H9 (cell line): ENCODE results near the gene PDRG1. TPM values are rescaled to one million over a fixed set of nuclear protein-coding genes. Genes with fewer than 3 reads are reported as not detected.

Source experiments
- DNase-seq: peaks from one replicate; pipeline ENCODE4 v3.0.0-alpha.2; 2017
- H2AFZ ChIP-seq: one replicate; pipeline ENCODE4 v1.6.1; 2013; ENCODE audit warnings: mild to moderate bottlenecking, low read length, control low read depth, moderate library complexity
- H2AK5ac ChIP-seq: 2 replicates; pipeline ENCODE4 v1.6.1; 2013; ENCODE audit warnings: low read length, control low read depth, mixed read lengths; ENCODE audit not compliant: insufficient read length
- H2BK120ac ChIP-seq: one replicate; pipeline ENCODE4 v1.6.1; 2013; ENCODE audit warnings: low read depth, mild to moderate bottlenecking, low read length, control low read depth, inconsistent platforms; ENCODE audit not compliant: poor library complexity, severe bottlenecking
- H2BK12ac ChIP-seq: 2 replicates; pipeline ENCODE4 v1.6.1; 2013; ENCODE audit warnings: low read length, control low read depth, mixed read lengths, low read depth; ENCODE audit not compliant: insufficient read length
- H2BK15ac ChIP-seq: 2 replicates; pipeline ENCODE4 v1.6.1; 2013; ENCODE audit warnings: low read depth, low read length, control low read depth
- H2BK20ac ChIP-seq: one replicate; pipeline ENCODE4 v1.6.1; 2013; ENCODE audit warnings: low read depth, mild to moderate bottlenecking, low read length, control low read depth, inconsistent platforms; ENCODE audit not compliant: poor library complexity, severe bottlenecking
- H2BK5ac ChIP-seq: 2 replicates; pipeline ENCODE4 v1.6.1; 2013; ENCODE audit warnings: low read length, control low read depth, mixed read lengths; ENCODE audit not compliant: insufficient read length
- H3K14ac ChIP-seq: 2 replicates; pipeline ENCODE4 v1.6.1; 2013; ENCODE audit warnings: low read length, control low read depth; ENCODE audit not compliant: insufficient read depth
- H3K18ac ChIP-seq: 2 replicates; pipeline ENCODE4 v1.6.1; 2013; ENCODE audit warnings: low read depth, mild to moderate bottlenecking, mixed read lengths, low read length, control low read depth; ENCODE audit not compliant: insufficient read length
- H3K23ac ChIP-seq: 2 replicates; pipeline ENCODE4 v1.6.1; 2013; ENCODE audit warnings: low read length, control low read depth, mixed read lengths, low read depth; ENCODE audit not compliant: insufficient read length
- H3K23me2 ChIP-seq: 2 replicates; pipeline ENCODE4 v1.6.1; 2013; ENCODE audit warnings: low read depth, mild to moderate bottlenecking, mixed read lengths, low read length, control low read depth; ENCODE audit not compliant: insufficient read length, poor library complexity, severe bottlenecking
- H3K27ac ChIP-seq: 2 replicates; pipeline ENCODE4 v1.5.1; 2013; ENCODE audit warnings: low read length, control low read depth, mixed read lengths, low read depth; ENCODE audit not compliant: insufficient read length
- H3K27me3 ChIP-seq: 2 replicates; pipeline ENCODE4 v1.6.1; 2013; ENCODE audit warnings: low read length, control low read depth, inconsistent platforms; ENCODE audit not compliant: insufficient read depth
- H3K4ac ChIP-seq: 2 replicates; pipeline ENCODE4 v1.6.1; 2013; ENCODE audit warnings: low read depth, mild to moderate bottlenecking, control low read depth, inconsistent platforms, low read length, moderate library complexity
- H3K4me1 ChIP-seq: 2 replicates; pipeline ENCODE4 v1.6.1; 2013; ENCODE audit warnings: low read length, control low read depth, inconsistent platforms; ENCODE audit not compliant: insufficient read depth
- H3K4me2 ChIP-seq: 2 replicates; pipeline ENCODE4 v1.6.1; 2013; ENCODE audit warnings: low read length, control low read depth, mixed read lengths; ENCODE audit not compliant: insufficient read length, insufficient read depth
- H3K56ac ChIP-seq: 2 replicates; pipeline ENCODE4 v1.6.1; 2013; ENCODE audit warnings: low read depth, mild to moderate bottlenecking, mixed read lengths, low read length, control low read depth; ENCODE audit not compliant: insufficient read length
- H3K79me1 ChIP-seq: 2 replicates; pipeline ENCODE4 v1.6.1; 2013; ENCODE audit warnings: low read depth, mild to moderate bottlenecking, moderate library complexity, low read length, control low read depth, inconsistent platforms; ENCODE audit not compliant: insufficient read depth, poor library complexity, severe bottlenecking
- H3K79me2 ChIP-seq: 2 replicates; pipeline ENCODE4 v1.6.1; 2013; ENCODE audit warnings: low read length, control low read depth, inconsistent platforms; ENCODE audit not compliant: insufficient read depth
- H3K9ac ChIP-seq: 2 replicates; pipeline ENCODE4 v1.6.1; 2013; ENCODE audit warnings: low read length, control low read depth, mixed read lengths; ENCODE audit not compliant: insufficient read length; ENCODE audit errors: extremely low read depth
- H3K9me3 ChIP-seq: one replicate; pipeline ENCODE4 v1.6.1; 2013; ENCODE audit warnings: low read depth, low read length, inconsistent platforms; ENCODE audit not compliant: control insufficient read depth
- H3T11ph ChIP-seq: one replicate; pipeline ENCODE4 v1.6.1; 2013; ENCODE audit warnings: mild to moderate bottlenecking, low read length, control low read depth, inconsistent platforms
- H4K20me1 ChIP-seq: one replicate; pipeline ENCODE4 v1.6.1; 2013; ENCODE audit not compliant: control insufficient read depth, insufficient read length, insufficient read depth
- H4K5ac ChIP-seq: 2 replicates; pipeline ENCODE4 v1.6.1; 2013; ENCODE audit warnings: low read depth, mild to moderate bottlenecking, mixed read lengths, low read length, control low read depth; ENCODE audit not compliant: insufficient read length
- H4K8ac ChIP-seq: replicated peaks from 2 replicates; pipeline ENCODE4 v1.6.1; 2013; ENCODE audit warnings: low read length, control low read depth, mixed read lengths, low read depth; ENCODE audit not compliant: insufficient read length
- H4K91ac ChIP-seq: 2 replicates; pipeline ENCODE4 v1.6.1; 2013; ENCODE audit warnings: low read depth, mild to moderate bottlenecking, moderate library complexity, mixed read lengths, low read length, control low read depth; ENCODE audit not compliant: insufficient read length
- H3K27ac Mint-ChIP-seq, 3 experiments: 2 replicates in 2 of 3; 3 replicates in 1 of 3; pipeline ENCODE4 v1.8.0; 2020 to 2021; ENCODE audit warnings: mixed read lengths in 3 of 3, mild to moderate bottlenecking in 1 of 3, moderate library complexity in 1 of 3
- H3K27me3 Mint-ChIP-seq: 2 replicates; pipeline ENCODE4 v1.8.0; 2021; ENCODE audit warnings: low read depth, mild to moderate bottlenecking, moderate library complexity, mixed read lengths
- H3K36me3 Mint-ChIP-seq, 3 experiments: 2 replicates in 2 of 3; 3 replicates in 1 of 3; pipeline ENCODE4 v1.8.0; 2020 to 2021; ENCODE audit warnings: low read depth in 3 of 3, mixed read lengths in 3 of 3; ENCODE audit not compliant: insufficient read depth in 1 of 3
- H3K4me1 Mint-ChIP-seq, 2 experiments: 2 replicates each; pipeline ENCODE4 v1.8.0; 2020; ENCODE audit warnings: mixed read lengths in 2 of 2
- H3K4me3 Mint-ChIP-seq, 2 experiments: 2 replicates in 1 of 2; 3 replicates in 1 of 2; pipeline ENCODE4 v1.8.0; 2020 to 2021; ENCODE audit warnings: mild to moderate bottlenecking in 2 of 2, mixed read lengths in 2 of 2, moderate library complexity in 1 of 2
- H3K9me3 Mint-ChIP-seq, 2 experiments: 2 replicates in 1 of 2; 3 replicates in 1 of 2; pipeline ENCODE4 v1.8.0; 2020; ENCODE audit warnings: mild to moderate bottlenecking in 2 of 2, mixed read lengths in 2 of 2, moderate library complexity in 1 of 2
- WGBS: extraction: QIAGEN DNeasy Blood & Tissue Kit; methylation state at CpG from one replicate; pipeline ENCODE4 v1.1.7; 2013; ENCODE audit warnings: missing lambda C conversion rate, low lambda C conversion rate, mixed read lengths; ENCODE audit not compliant: insufficient read length; ENCODE audit errors: extremely low coverage; 5-methylcytosine and 5-hydroxymethylcytosine counted together
- total RNA-seq: library from RNA; stranded (reverse); gene quantifications from 2 replicates; pipeline ENCODE4 v1.2.1, GENCODE V29; 2021
- TF ChIP-seq, protein P1 (sequence below): fragments of 200-600 bp; sonication (generic); conservative IDR thresholded peaks from 3 replicates; pipeline ENCODE4 v1.8.0; 2021; ENCODE audit warnings: antibody characterized with exemption, mild to moderate bottlenecking

PDRG1 gene
- total RNA-seq, 1 experiment from 2014 or later = 32.2 TPM

DNA sequence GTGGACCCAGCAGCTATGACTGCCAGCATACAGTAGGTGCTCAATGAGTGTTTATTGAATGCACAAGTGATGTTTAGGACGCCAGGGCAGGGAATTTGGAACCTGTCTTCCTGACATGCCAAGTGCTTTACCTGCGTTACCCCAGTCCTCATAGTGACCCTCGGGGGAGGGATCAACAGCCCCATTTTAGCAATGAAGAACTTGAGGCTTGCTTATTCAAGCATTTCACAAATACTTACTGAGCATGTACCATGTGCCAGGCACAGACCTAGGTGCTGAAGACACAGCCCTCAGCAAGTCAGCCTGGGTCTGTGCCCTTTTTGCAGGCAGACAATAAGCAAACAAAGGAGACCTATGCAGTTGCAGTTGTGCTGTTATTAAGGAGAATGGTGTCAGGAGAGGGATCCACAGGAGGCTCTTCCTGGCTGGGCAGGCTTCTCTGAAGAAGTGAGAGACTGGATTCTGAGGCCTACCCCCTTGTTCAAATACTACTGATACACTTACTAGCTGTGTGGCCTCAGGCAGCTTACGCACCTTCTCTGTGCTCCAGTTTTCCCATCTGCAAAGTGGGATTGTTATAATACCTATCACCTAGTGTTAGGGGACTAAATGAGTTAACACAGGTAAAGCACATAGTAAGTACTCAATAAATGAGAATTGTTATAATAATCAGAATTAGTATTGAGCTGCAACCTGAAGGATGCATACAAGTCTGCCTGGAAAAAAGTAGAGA lies 41.6 kb downstream of the PDRG1 start:
- no peak overlapping the region for H3K18ac ChIP-seq
- no peak overlapping the region for H3K4me2 ChIP-seq
- H2AFZ ChIP-seq = no peak overlapping the region

More for the DNA sequence above, 41.6 kb downstream of the PDRG1 start:
- TF ChIP-seq, protein P1, sequence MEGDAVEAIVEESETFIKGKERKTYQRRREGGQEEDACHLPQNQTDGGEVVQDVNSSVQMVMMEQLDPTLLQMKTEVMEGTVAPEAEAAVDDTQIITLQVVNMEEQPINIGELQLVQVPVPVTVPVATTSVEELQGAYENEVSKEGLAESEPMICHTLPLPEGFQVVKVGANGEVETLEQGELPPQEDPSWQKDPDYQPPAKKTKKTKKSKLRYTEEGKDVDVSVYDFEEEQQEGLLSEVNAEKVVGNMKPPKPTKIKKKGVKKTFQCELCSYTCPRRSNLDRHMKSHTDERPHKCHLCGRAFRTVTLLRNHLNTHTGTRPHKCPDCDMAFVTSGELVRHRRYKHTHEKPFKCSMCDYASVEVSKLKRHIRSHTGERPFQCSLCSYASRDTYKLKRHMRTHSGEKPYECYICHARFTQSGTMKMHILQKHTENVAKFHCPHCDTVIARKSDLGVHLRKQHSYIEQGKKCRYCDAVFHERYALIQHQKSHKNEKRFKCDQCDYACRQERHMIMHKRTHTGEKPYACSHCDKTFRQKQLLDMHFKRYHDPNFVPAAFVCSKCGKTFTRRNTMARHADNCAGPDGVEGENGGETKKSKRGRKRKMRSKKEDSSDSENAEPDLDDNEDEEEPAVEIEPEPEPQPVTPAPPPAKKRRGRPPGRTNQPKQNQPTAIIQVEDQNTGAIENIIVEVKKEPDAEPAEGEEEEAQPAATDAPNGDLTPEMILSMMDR = no peak
- Histone ChIP-seq H3K56ac (no peak overlapping the region), H2BK5ac (no peak overlapping the region), H3K4ac (no peak overlapping the region), H2AK5ac (no peak overlapping the region), H4K20me1 (no peaks in the 10 kb centered on the region), H2BK120ac (no peak overlapping the region), H3K4me1 (no peaks in the 10 kb centered on the region; the same call in 1 of the 2 replicates), H2BK20ac (no peak overlapping the region), H3K79me1 (no peaks in the 10 kb centered on the region), H2BK12ac (no peak overlapping the region), H3K9me3 (no peaks in the 10 kb centered on the region), H3K9ac (no peak overlapping the region), H3K23me2 (no peaks in the 10 kb centered on the region), H3K14ac (no peak overlapping the region), H4K5ac (no peak overlapping the region), H3K27ac (no peak overlapping the region), H2BK15ac (no peak overlapping the region), H3K27me3 (no peaks in the 10 kb centered on the region), H3T11ph (no peak overlapping the region), H4K91ac (no peak overlapping the region), H4K8ac (no peak overlapping the region), H3K79me2 (no peaks in the 10 kb centered on the region), H3K23ac (no peak overlapping the region)
- peak overlapping the region; percentile 74 to 97 (median 94); a peak in 4 of 7 replicates for H3K27ac Mint-ChIP-seq
- H3K4me1 Mint-ChIP-seq = peaks cover 76 to 82% of the 10 kb centered on the region in 2 experiments
- no CpG with 5 or more reads among the region's 4 CpGs for WGBS
- H3K9me3 Mint-ChIP-seq = no peaks in the 10 kb centered on the region; a peak in 1 of 5 replicates
- H3K27me3 Mint-ChIP-seq = 0 out of 2 replicates have a peak, but pooled peaks cover 3% of the 10 kb centered on the region
- DNase-seq = no peak
- no peak overlapping the region; a peak in 1 of 5 replicates for H3K4me3 Mint-ChIP-seq
- H3K36me3 Mint-ChIP-seq = no peaks in the 10 kb centered on the region; a peak in 1 of 7 replicates
